Endodermal cell (in vitro differentiated cells): ENCODE data around the gene SRL. TPM values are rescaled to one million over a fixed set of nuclear protein-coding genes. Genes with fewer than 3 reads are reported as not detected.

Experiments
- DNase-seq: peaks from one replicate; pipeline ENCODE4 v3.0.0-alpha.2; 2017
- H3K27ac ChIP-seq: 2 replicates; pipeline ENCODE4 v1.5.1; 2013; ENCODE audit warnings: mild to moderate bottlenecking, low read depth, low read length, moderate library complexity
- H3K27me3 ChIP-seq: 2 replicates; pipeline ENCODE4 v1.6.1; 2013; ENCODE audit warnings: mild to moderate bottlenecking, low read length, moderate library complexity; ENCODE audit not compliant: insufficient read depth, control insufficient read depth, poor library complexity, severe bottlenecking
- H3K36me3 ChIP-seq: 2 replicates; pipeline ENCODE4 v1.7.0; 2013; ENCODE audit warnings: mild to moderate bottlenecking, low read length, moderate library complexity; ENCODE audit not compliant: control insufficient read depth, insufficient read depth
- H3K4me1 ChIP-seq: one replicate; pipeline ENCODE4 v1.7.0; 2013; ENCODE audit warnings: low read length; ENCODE audit not compliant: control insufficient read depth, insufficient read depth
- H3K4me3 ChIP-seq: 2 replicates; pipeline ENCODE4 v1.5.1; 2013; ENCODE audit warnings: mild to moderate bottlenecking, low read length, moderate library complexity
- H3K9ac ChIP-seq: 2 replicates; pipeline ENCODE4 v1.6.1; 2013; ENCODE audit warnings: mild to moderate bottlenecking, low read length, moderate library complexity; ENCODE audit not compliant: poor library complexity, severe bottlenecking; ENCODE audit errors: extremely low read depth
- H3K9me3 ChIP-seq: 2 replicates; pipeline ENCODE4 v1.6.1; 2013; ENCODE audit warnings: mild to moderate bottlenecking, low read length, moderate library complexity; ENCODE audit not compliant: control insufficient read depth
- H3K27ac Mint-ChIP-seq: 2 replicates; pipeline ENCODE4 v1.8.0; 2020; ENCODE audit warnings: mixed read lengths
- H3K27me3 Mint-ChIP-seq: 2 replicates; pipeline ENCODE4 v1.8.0; 2021; ENCODE audit warnings: mild to moderate bottlenecking, mixed read lengths; ENCODE audit not compliant: insufficient read depth
- H3K36me3 Mint-ChIP-seq: 2 replicates; pipeline ENCODE4 v1.8.0; 2020; ENCODE audit warnings: low read depth, mixed read lengths
- H3K4me1 Mint-ChIP-seq: 2 replicates; pipeline ENCODE4 v1.8.0; 2020; ENCODE audit warnings: mixed read lengths
- H3K4me3 Mint-ChIP-seq: 2 replicates; pipeline ENCODE4 v1.8.0; 2020; ENCODE audit warnings: mild to moderate bottlenecking, moderate library complexity, mixed read lengths
- H3K9me3 Mint-ChIP-seq: 2 replicates; pipeline ENCODE4 v1.8.0; 2020; ENCODE audit warnings: mild to moderate bottlenecking, mixed read lengths
- CTCF ChIP-seq: fragments of 200-600 bp; sonication (generic); conservative IDR thresholded peaks from 2 replicates; pipeline ENCODE4 v1.5.0; 2021; ENCODE audit warnings: antibody characterized with exemption, mild to moderate bottlenecking
- WGBS, 2 experiments: methylation state at CpG; one replicate each; pipeline versions ENCODE4 v1.1.5 to v1.1.7; 2013; ENCODE audit warnings: missing lambda C conversion rate in 2 of 2, mixed read lengths in 1 of 2; ENCODE audit not compliant: insufficient coverage in 1 of 2, insufficient read length in 1 of 2; 5-methylcytosine and 5-hydroxymethylcytosine counted together
- total RNA-seq, 2 donors: library from RNA; stranded (reverse); fragmentation: NEBNext Ultra II Directional in 1 of 2; extraction: Animal tissue kit (Norgen Biotek cat#: 25700) in 1 of 2; gene quantifications; 2 replicates in 1 of 2; 3 replicates in 1 of 2; pipeline ENCODE4 v1.2.1, GENCODE V29; 2021

The SRL gene
- total RNA-seq, 2 donors from 2014 or later = not detected

- Mint-ChIP-seq H3K4me1 (no peaks in the 10 kb centered on the region), H3K4me3 (no peak overlapping the region), H3K27ac (no peak overlapping the region), H3K27me3 (no peaks in the 10 kb centered on the region), H3K9me3 (no peaks in the 10 kb centered on the region), H3K36me3 (no peaks in the 10 kb centered on the region)
- TF ChIP-seq CTCF = no peak
- Histone ChIP-seq H3K4me1 (no peaks in the 10 kb centered on the region), H3K4me3 (no peak overlapping the region), H3K9ac (no peak overlapping the region), H3K36me3 (no peaks in the 10 kb centered on the region), H3K27me3 (no peaks in the 10 kb centered on the region), H3K27ac (no peak overlapping the region), H3K9me3 (no peaks in the 10 kb centered on the region)
- DNase-seq = no peak
- WGBS, 2 experiments = 89 to 94% methylated on average over 2 of the region's 2 CpGs
Measured at GRCh38 chr16:4175849-4176248, 66.0 kb downstream of the SRL start.

- H3K27me3 Mint-ChIP-seq = no peaks in the 10 kb centered on the region
- H3K4me3 Mint-ChIP-seq = no peak overlapping the region
- Histone ChIP-seq H3K4me1 (no peaks in the 10 kb centered on the region), H3K27ac (no peak overlapping the region), H3K9ac (no peak overlapping the region), H3K36me3 (no peaks in the 10 kb centered on the region), H3K9me3 (no peaks in the 10 kb centered on the region), H3K27me3 (no peaks in the 10 kb centered on the region), H3K4me3 (no peak overlapping the region)
- no peaks in the 10 kb centered on the region for H3K36me3 Mint-ChIP-seq
- H3K9me3 Mint-ChIP-seq = no peaks in the 10 kb centered on the region
- no peaks in the 10 kb centered on the region for H3K4me1 Mint-ChIP-seq
- WGBS, 2 experiments = 89 to 100% methylated on average over 1 to 3 of the region's 3 CpGs
- no peak overlapping the region for H3K27ac Mint-ChIP-seq
- no peak for TF ChIP-seq CTCF
- DNase-seq = no peak
Measured at GRCh38 chr16:4172070-4172469, 69.8 kb downstream of the SRL start.

GRCh38 chr16:4169415-4169814, 72.5 kb downstream of the SRL start:
- no peaks in the 10 kb centered on the region for H3K27me3 ChIP-seq
- H3K9me3 Mint-ChIP-seq = no peaks in the 10 kb centered on the region
- H3K4me1 ChIP-seq = no peaks in the 10 kb centered on the region
- H3K27ac ChIP-seq = no peak overlapping the region
- no peak for DNase-seq
- H3K9me3 ChIP-seq = no peaks in the 10 kb centered on the region
- no peak overlapping the region for H3K9ac ChIP-seq
- H3K27me3 Mint-ChIP-seq = peaks cover 1% of the 10 kb centered on the region
- no peaks in the 10 kb centered on the region for H3K36me3 ChIP-seq
- TF ChIP-seq CTCF = no peak
- H3K27ac Mint-ChIP-seq = no peak overlapping the region
- no peak overlapping the region for H3K4me3 Mint-ChIP-seq
- H3K36me3 Mint-ChIP-seq = no peaks in the 10 kb centered on the region
- 85 to 88% methylated on average over 6 of the region's 6 CpGs for WGBS, 2 experiments
- no peak overlapping the region for H3K4me3 ChIP-seq
- no peaks in the 10 kb centered on the region for H3K4me1 Mint-ChIP-seq
